HG02981 (cell line): Measurements from ENCODE around the gene RALGAPB.
"Not testable (repeated sequence)": the region's sequence is repeated elsewhere in the genome, so short reads cannot be mapped to it uniquely, and the experiment has no call there.

ENCODE experiments used
- ATAC-seq: cut with Tn5 transposase; IDR thresholded peaks from one replicate; pipeline ENCODE4 v1.9.1; 2021; ENCODE audit warnings: mild to moderate bottlenecking, moderate library complexity; ENCODE audit not compliant: unreplicated experiment

Gene RALGAPB

GRCh38 chr20:38472513-38473366 lies at the start of gene RALGAPB:
Gene RALGAPB (plus strand): TSS chr20:38472843. CDS start chr20:38488433, 15,590 bp downstream.
- peak; percentile 85 for ATAC-seq

- no peak for ATAC-seq
Observed at GRCh38 chr20:38423541-38423940, 49.1 kb upstream of the RALGAPB start.

- ATAC-seq, result no peak
Observed at GRCh38 chr20:38424401-38424800, 48.2 kb upstream of the RALGAPB start.

GRCh38 chr20:38426006-38426897 lies 46.4 kb upstream of the RALGAPB start:
- ATAC-seq, result no peak

GRCh38 chr20:38427655-38428023 lies 45.0 kb upstream of the RALGAPB start:
- ATAC-seq, result no peak

GRCh38 chr20:38428800-38429199 lies 43.8 kb upstream of the RALGAPB start:
- no peak for ATAC-seq

- ATAC-seq, result no peak
Observed at GRCh38 chr20:38429301-38429700, 43.3 kb upstream of the RALGAPB start.

GRCh38 chr20:38430679-38431325 lies 41.8 kb upstream of the RALGAPB start:
- no peak for ATAC-seq

- no peak for ATAC-seq
Observed at GRCh38 chr20:38432292-38432691, 40.4 kb upstream of the RALGAPB start.

GRCh38 chr20:38432870-38433269 lies 39.8 kb upstream of the RALGAPB start:
- ATAC-seq, result not testable (repeated sequence)

GRCh38 chr20:38433304-38433972 lies 39.2 kb upstream of the RALGAPB start:
- no peak for ATAC-seq

GRCh38 chr20:38434301-38434741 lies 38.3 kb upstream of the RALGAPB start:
- no peak for ATAC-seq

- peak; percentile 67 for ATAC-seq
Observed at GRCh38 chr20:38434770-38435554, 37.7 kb upstream of the RALGAPB start, which contains the start of gene SNHG17. Gene SNHG17 (minus strand): TSS chr20:38435328.

- no peak for ATAC-seq
Observed at GRCh38 chr20:38435555-38435939, 37.1 kb upstream of the RALGAPB start.

- ATAC-seq, result no peak
Observed at GRCh38 chr20:38437796-38438195, 34.8 kb upstream of the RALGAPB start.

GRCh38 chr20:38441110-38441509 lies 31.5 kb upstream of the RALGAPB start:
- not testable (repeated sequence) for ATAC-seq

GRCh38 chr20:38441916-38442315 lies 30.7 kb upstream of the RALGAPB start:
- no peak for ATAC-seq

- no peak for ATAC-seq
Observed at GRCh38 chr20:38445381-38445796, 27.3 kb upstream of the RALGAPB start.

- ATAC-seq, result no peak
Observed at GRCh38 chr20:38445901-38446425, 26.7 kb upstream of the RALGAPB start.
